ENCODE measurements around the gene TRAPPC5. TPM values are rescaled to one million over a fixed set of nuclear protein-coding genes. Genes with fewer than 3 reads are reported as not detected.

TRAPPC5 gene
- polyA plus RNA-seq, 1 of the 3 experiments (the other 2 are of a cell fraction), result 49.4 TPM

DNA sequence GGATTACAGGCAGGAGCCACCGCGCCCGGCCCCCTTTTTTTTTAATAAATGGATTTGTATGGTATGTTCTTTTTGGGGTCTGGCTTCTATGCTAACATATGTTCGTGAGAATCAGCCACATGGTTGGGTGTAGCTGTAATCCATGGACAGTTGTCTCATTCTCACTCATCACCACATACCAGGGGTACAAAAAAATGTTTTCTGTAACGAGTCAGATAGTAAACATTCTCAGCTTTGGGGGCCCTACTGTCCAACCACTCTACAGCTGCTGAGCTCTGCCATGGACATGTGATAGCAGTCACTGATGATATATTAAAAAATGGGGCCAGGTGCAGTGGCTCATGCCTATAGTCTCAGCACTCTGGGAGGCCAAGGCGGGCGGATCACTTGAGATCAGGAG is 16.9 kb upstream of the TRAPPC5 start:
- Histone ChIP-seq H3K9me3 (no peaks in the 10 kb centered on the region), H3K4me3 (ENCODE audit: low read depth in 2 of 2, low read length in 1 of 2) (no peak overlapping the region), H3F3A (replicated peaks; ENCODE audit: insufficient read depth) (no peaks in the 10 kb centered on the region), H3K4me1 (ENCODE audit: control insufficient read depth in 1 of 2, insufficient read depth in 2 of 2, low read depth in 1 of 2, low read length in 1 of 2) (no peaks in the 10 kb centered on the region), H3K79me2 (ENCODE audit: insufficient read depth) (no peaks in the 10 kb centered on the region), H3K27ac (ENCODE audit: low read depth in 2 of 2, low read length in 1 of 2) (no peak overlapping the region), H3K9ac (no peak overlapping the region), H3K9me2 (no peaks in the 10 kb centered on the region), H3K36me3 (replicated peaks in 1 of 2; ENCODE audit: control insufficient read depth in 1 of 2, insufficient read depth in 2 of 2, low read length in 1 of 2) (no peaks in the 10 kb centered on the region), H4K20me1 (ENCODE audit: insufficient read depth) (no peaks in the 10 kb centered on the region), H3K4me2 (no peak overlapping the region), H3K27me3 (ENCODE audit: insufficient read depth) (peaks cover 68% of the 10 kb centered on the region), H2AFZ (ENCODE audit: low read depth) (no peak overlapping the region)
- no peak for DNase-seq
- ChIA-PET POLR2A (interaction anchor here (0.6 kb wide), 1 partner anchor 163 kb away, joined by 4 read pairs; no protein-coding TSS in a partner anchor), CTCF (interaction anchor here (1.6 to 4.2 kb wide), 3 partner anchors 17 to 135 kb away, joined by 4 to 14 read pairs (median 9); partner anchors contain the start of gene TRAPPC5)
- 30% methylated on average over 7 of the region's 7 CpGs for WGBS (ENCODE audit: low lambda C conversion rate)
- TF ChIP-seq SIN3A (IDR thresholded peaks at IDR 0.05; ENCODE audit: borderline replicate concordance, low read depth, low read length), result no peak
- TF ChIP-seq, protein P1, sequence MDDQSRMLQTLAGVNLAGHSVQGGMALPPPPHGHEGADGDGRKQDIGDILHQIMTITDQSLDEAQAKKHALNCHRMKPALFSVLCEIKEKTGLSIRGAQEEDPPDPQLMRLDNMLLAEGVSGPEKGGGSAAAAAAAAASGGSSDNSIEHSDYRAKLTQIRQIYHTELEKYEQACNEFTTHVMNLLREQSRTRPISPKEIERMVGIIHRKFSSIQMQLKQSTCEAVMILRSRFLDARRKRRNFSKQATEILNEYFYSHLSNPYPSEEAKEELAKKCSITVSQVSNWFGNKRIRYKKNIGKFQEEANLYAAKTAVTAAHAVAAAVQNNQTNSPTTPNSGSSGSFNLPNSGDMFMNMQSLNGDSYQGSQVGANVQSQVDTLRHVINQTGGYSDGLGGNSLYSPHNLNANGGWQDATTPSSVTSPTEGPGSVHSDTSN (IDR thresholded peaks at IDR 0.05), result no peak

DNA sequence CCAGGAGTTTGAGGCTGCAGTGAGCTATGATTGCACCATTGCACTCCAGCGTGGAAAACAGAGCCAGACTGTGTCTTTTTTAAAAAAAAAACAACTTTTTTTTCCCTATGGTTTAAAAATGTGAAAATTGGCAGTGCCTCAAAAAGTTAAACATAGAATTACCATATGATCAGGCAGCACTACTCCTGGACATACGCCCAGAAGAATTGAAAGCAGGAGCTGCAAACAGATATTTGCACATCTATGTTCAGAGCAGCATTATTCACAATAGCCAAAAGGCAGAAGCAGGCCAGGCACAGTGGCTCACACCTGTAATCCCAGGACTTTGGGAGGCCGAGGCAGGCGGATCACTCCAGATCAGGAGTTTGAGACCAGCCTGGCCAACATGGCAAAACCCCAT is 15.6 kb upstream of the TRAPPC5 start:
- DNase-seq, result no peak
- ChIA-PET POLR2A (no interaction called here), CTCF (interaction anchor here (0.9 to 4.2 kb wide), 3 partner anchors 16 to 135 kb away, joined by 3 to 14 read pairs (median 10); partner anchors contain the start of gene TRAPPC5)

More for the DNA sequence above, 15.6 kb upstream of the TRAPPC5 start:
- no peaks in the 10 kb centered on the region for H3K9me3 ChIP-seq
- WGBS (ENCODE audit: low lambda C conversion rate), result 8% methylated on average over 4 of the region's 4 CpGs
- no peaks in the 10 kb centered on the region for H3F3A ChIP-seq (replicated peaks; ENCODE audit: insufficient read depth)
- no peaks in the 10 kb centered on the region for H3K9me2 ChIP-seq
- no peaks in the 10 kb centered on the region for H3K36me3 ChIP-seq (replicated peaks in 1 of 2; ENCODE audit: control insufficient read depth in 1 of 2, insufficient read depth in 2 of 2, low read length in 1 of 2)
- H3K27ac ChIP-seq (ENCODE audit: low read depth in 2 of 2, low read length in 1 of 2), result no peak overlapping the region
- TF ChIP-seq, protein P2, sequence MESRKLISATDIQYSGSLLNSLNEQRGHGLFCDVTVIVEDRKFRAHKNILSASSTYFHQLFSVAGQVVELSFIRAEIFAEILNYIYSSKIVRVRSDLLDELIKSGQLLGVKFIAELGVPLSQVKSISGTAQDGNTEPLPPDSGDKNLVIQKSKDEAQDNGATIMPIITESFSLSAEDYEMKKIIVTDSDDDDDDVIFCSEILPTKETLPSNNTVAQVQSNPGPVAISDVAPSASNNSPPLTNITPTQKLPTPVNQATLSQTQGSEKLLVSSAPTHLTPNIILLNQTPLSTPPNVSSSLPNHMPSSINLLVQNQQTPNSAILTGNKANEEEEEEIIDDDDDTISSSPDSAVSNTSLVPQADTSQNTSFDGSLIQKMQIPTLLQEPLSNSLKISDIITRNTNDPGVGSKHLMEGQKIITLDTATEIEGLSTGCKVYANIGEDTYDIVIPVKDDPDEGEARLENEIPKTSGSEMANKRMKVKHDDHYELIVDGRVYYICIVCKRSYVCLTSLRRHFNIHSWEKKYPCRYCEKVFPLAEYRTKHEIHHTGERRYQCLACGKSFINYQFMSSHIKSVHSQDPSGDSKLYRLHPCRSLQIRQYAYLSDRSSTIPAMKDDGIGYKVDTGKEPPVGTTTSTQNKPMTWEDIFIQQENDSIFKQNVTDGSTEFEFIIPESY (IDR thresholded peaks at IDR 0.05; ENCODE audit: borderline replicate concordance, low read depth), result no peak
- TF ChIP-seq FOSL2 (IDR thresholded peaks at IDR 0.05; ENCODE audit: borderline replicate concordance, low read depth), result no peak
- TF ChIP-seq CHD2 (IDR thresholded peaks at IDR 0.05; ENCODE audit: low read length, partially characterized antibody), result no peak
- TF ChIP-seq, protein P3, sequence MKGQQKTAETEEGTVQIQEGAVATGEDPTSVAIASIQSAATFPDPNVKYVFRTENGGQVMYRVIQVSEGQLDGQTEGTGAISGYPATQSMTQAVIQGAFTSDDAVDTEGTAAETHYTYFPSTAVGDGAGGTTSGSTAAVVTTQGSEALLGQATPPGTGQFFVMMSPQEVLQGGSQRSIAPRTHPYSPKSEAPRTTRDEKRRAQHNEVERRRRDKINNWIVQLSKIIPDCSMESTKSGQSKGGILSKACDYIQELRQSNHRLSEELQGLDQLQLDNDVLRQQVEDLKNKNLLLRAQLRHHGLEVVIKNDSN (IDR thresholded peaks at IDR 0.05; ENCODE audit: borderline replicate concordance, low read depth), result no peak
- no peak for TF ChIP-seq YY1 (IDR thresholded peaks at IDR 0.05; ENCODE audit: low read depth)
- no peak for TF ChIP-seq SIN3A (IDR thresholded peaks at IDR 0.05; ENCODE audit: borderline replicate concordance, low read depth, low read length)
- TF ChIP-seq, protein P1 (IDR thresholded peaks at IDR 0.05), result no peak
- no peak overlapping the region for H2AFZ ChIP-seq (ENCODE audit: low read depth)
- H4K20me1 ChIP-seq (ENCODE audit: insufficient read depth), result no peaks in the 10 kb centered on the region
- H3K4me3 ChIP-seq (ENCODE audit: low read depth in 2 of 2, low read length in 1 of 2), result no peak overlapping the region
- H3K4me1 ChIP-seq (ENCODE audit: control insufficient read depth in 1 of 2, insufficient read depth in 2 of 2, low read depth in 1 of 2, low read length in 1 of 2), result no peaks in the 10 kb centered on the region
- no peak overlapping the region for H3K4me2 ChIP-seq
- H3K9ac ChIP-seq, result no peak overlapping the region
- no peaks in the 10 kb centered on the region for H3K79me2 ChIP-seq (ENCODE audit: insufficient read depth)
- peaks cover 79% of the 10 kb centered on the region for H3K27me3 ChIP-seq (ENCODE audit: insufficient read depth)
